WTC11 (cell line): ENCODE results near the gene CTIF. TPM values are rescaled to one million over a fixed set of nuclear protein-coding genes. Genes with fewer than 3 reads are reported as not detected.

Experiments used
- ATAC-seq: fragments of 200-7000 bp; cut with Tn5 transposase; 2 replicates; pipeline ENCODE4 v1.10.0; 2021; ENCODE audit warnings: mild to moderate bottlenecking, moderate library complexity
- CTCF ChIA-PET: fragments of 300-600 bp; sonication (Branson Sonifier 250); formaldehyde crosslinking; loops from one replicate; lab custom pipeline; 2021; ENCODE audit warnings: antibody characterized with exemption; lab: Charles Lee
- POLR2A ChIA-PET: fragments of 350-600 bp; sonication (Branson Sonifier 250); formaldehyde crosslinking; loops from one replicate; lab custom pipeline; 2021; ENCODE audit warnings: antibody characterized with exemption; lab: Charles Lee
- DNase-seq: peaks from one replicate; pipeline ENCODE4 v3.0.0; 2021; ENCODE audit warnings: low spot score
- H3K27ac Mint-ChIP-seq: 2 replicates; pipeline ENCODE4 v1.8.0; 2021; ENCODE audit warnings: mixed read lengths
- H3K27me3 Mint-ChIP-seq: 2 replicates; pipeline ENCODE4 v1.8.0; 2021; ENCODE audit warnings: low read depth, mild to moderate bottlenecking, moderate library complexity, mixed read lengths
- H3K36me3 Mint-ChIP-seq: 2 replicates; pipeline ENCODE4 v1.8.0; 2021; ENCODE audit warnings: mixed read lengths
- H3K4me1 Mint-ChIP-seq: 2 replicates; pipeline ENCODE4 v1.8.0; 2022; ENCODE audit warnings: mixed read lengths
- H3K4me3 Mint-ChIP-seq: 2 replicates; pipeline ENCODE4 v1.8.0; 2021; ENCODE audit warnings: mild to moderate bottlenecking, moderate library complexity, mixed read lengths
- H3K9me3 Mint-ChIP-seq: 2 replicates; pipeline ENCODE4 v1.8.0; 2021; ENCODE audit warnings: mixed read lengths
- AR ChIP-seq: fragments of 250-450 bp; sonication (Bioruptor Pico); IDR thresholded peaks from 2 replicates; pipeline ENCODE4 v1.9.0; 2021; ENCODE audit warnings: mild to moderate bottlenecking
- ATF1 ChIP-seq: sonication (generic); formaldehyde crosslinking; IDR thresholded peaks from 2 replicates; pipeline ENCODE4 v1.8.1; 2023; ENCODE audit warnings: mild to moderate bottlenecking, moderate library complexity, missing genetic modification reagents
- CREM ChIP-seq: sonication (generic); formaldehyde crosslinking; IDR thresholded peaks from 2 replicates; pipeline ENCODE4 v1.8.1; 2022; ENCODE audit warnings: mild to moderate bottlenecking, missing genetic modification reagents, moderate library complexity
- JAZF1 ChIP-seq: fragments of 250-450 bp; sonication (Bioruptor Pico); IDR thresholded peaks from 2 replicates; pipeline ENCODE4 v1.9.0; 2021; ENCODE audit warnings: moderate library complexity, mild to moderate bottlenecking, inconsistent platforms
- NFE2L1 ChIP-seq: sonication (generic); formaldehyde crosslinking; IDR thresholded peaks from 2 replicates; pipeline ENCODE4 v1.8.1; 2023; ENCODE audit warnings: missing genetic modification reagents
- NR1H2 ChIP-seq: sonication (generic); formaldehyde crosslinking; IDR thresholded peaks from 2 replicates; pipeline ENCODE4 v1.9.0; 2021; ENCODE audit warnings: mild to moderate bottlenecking, moderate library complexity, missing genetic modification reagents
- NR3C1 ChIP-seq: sonication (generic); formaldehyde crosslinking; conservative IDR thresholded peaks from 2 replicates; pipeline ENCODE4 v1.8.1; 2023; ENCODE audit warnings: low read depth, mild to moderate bottlenecking, missing genetic modification reagents
- STAT6 ChIP-seq: sonication (generic); formaldehyde crosslinking; conservative IDR thresholded peaks from 2 replicates; pipeline ENCODE4 v1.8.1; 2023; ENCODE audit warnings: mild to moderate bottlenecking, low read depth, missing genetic modification reagents, moderate library complexity
- TP53 ChIP-seq: sonication (generic); formaldehyde crosslinking; IDR thresholded peaks from 2 replicates; pipeline ENCODE4 v1.8.1; 2023; ENCODE audit warnings: mild to moderate bottlenecking, missing genetic modification reagents
- ZBTB21 ChIP-seq: sonication (generic); formaldehyde crosslinking; IDR thresholded peaks from 2 replicates; pipeline ENCODE4 v1.8.1; 2023; ENCODE audit warnings: mild to moderate bottlenecking, missing genetic modification reagents, borderline replicate concordance
- total RNA-seq: library from RNA; stranded (reverse); gene quantifications from 3 replicates; pipeline ENCODE4 v1.2.3, GENCODE V29; 2021
- TF ChIP-seq, protein P1 (sequence below): sonication (generic); formaldehyde crosslinking; IDR thresholded peaks from 2 replicates; pipeline ENCODE4 v1.8.1; 2023; ENCODE audit warnings: mild to moderate bottlenecking, missing genetic modification reagents, borderline replicate concordance
- TF ChIP-seq, protein P2 (sequence below): sonication (generic); formaldehyde crosslinking; IDR thresholded peaks from 2 replicates; pipeline ENCODE4 v1.8.0; 2022; ENCODE audit warnings: mild to moderate bottlenecking, missing genetic modification reagents

The CTIF gene
- total RNA-seq, 1 experiment from 2014 or later: 28.5 TPM

- H3K4me3 Mint-ChIP-seq: no peak overlapping the region
- ATAC-seq (no peak), DNase-seq (peak; percentile 4)
- H3K27me3 Mint-ChIP-seq: no peaks in the 10 kb centered on the region
- TF ChIP-seq ATF1: no peak
- no peak for TF ChIP-seq ZBTB21 (CRISPR knock-in tag)
- TF ChIP-seq NR1H2: no peak
- TF ChIP-seq, all 79 proteins: peak for 0
- no peak overlapping the region for H3K27ac Mint-ChIP-seq
- H3K36me3 Mint-ChIP-seq: no peaks in the 10 kb centered on the region
- H3K9me3 Mint-ChIP-seq: no peaks in the 10 kb centered on the region
- H3K4me1 Mint-ChIP-seq: no peaks in the 10 kb centered on the region
- CTCF ChIA-PET: no interaction called here
- POLR2A ChIA-PET: no interaction called here
These were observed 255.6 kb downstream of the CTIF start for GRCh38 chr18:48794251-48794970.

- ChIA-PET POLR2A (no interaction called here), CTCF (interaction anchor here (0.6 kb wide), 1 partner anchor 172 kb away, joined by 5 read pairs; no protein-coding TSS in a partner anchor)
- H3K27ac Mint-ChIP-seq: no peak overlapping the region
- TF ChIP-seq TP53 (CRISPR knock-in tag) (no peak), JAZF1 (no peak), NR3C1 (CRISPR knock-in tag) (no peak), CREM (CRISPR knock-in tag) (no peak), NFE2L1 (CRISPR knock-in tag) (no peak), STAT6 (CRISPR knock-in tag) (no peak), AR (CRISPR knock-in tag) (no peak), NR1H2 (no peak)
- TF ChIP-seq, protein P1, sequence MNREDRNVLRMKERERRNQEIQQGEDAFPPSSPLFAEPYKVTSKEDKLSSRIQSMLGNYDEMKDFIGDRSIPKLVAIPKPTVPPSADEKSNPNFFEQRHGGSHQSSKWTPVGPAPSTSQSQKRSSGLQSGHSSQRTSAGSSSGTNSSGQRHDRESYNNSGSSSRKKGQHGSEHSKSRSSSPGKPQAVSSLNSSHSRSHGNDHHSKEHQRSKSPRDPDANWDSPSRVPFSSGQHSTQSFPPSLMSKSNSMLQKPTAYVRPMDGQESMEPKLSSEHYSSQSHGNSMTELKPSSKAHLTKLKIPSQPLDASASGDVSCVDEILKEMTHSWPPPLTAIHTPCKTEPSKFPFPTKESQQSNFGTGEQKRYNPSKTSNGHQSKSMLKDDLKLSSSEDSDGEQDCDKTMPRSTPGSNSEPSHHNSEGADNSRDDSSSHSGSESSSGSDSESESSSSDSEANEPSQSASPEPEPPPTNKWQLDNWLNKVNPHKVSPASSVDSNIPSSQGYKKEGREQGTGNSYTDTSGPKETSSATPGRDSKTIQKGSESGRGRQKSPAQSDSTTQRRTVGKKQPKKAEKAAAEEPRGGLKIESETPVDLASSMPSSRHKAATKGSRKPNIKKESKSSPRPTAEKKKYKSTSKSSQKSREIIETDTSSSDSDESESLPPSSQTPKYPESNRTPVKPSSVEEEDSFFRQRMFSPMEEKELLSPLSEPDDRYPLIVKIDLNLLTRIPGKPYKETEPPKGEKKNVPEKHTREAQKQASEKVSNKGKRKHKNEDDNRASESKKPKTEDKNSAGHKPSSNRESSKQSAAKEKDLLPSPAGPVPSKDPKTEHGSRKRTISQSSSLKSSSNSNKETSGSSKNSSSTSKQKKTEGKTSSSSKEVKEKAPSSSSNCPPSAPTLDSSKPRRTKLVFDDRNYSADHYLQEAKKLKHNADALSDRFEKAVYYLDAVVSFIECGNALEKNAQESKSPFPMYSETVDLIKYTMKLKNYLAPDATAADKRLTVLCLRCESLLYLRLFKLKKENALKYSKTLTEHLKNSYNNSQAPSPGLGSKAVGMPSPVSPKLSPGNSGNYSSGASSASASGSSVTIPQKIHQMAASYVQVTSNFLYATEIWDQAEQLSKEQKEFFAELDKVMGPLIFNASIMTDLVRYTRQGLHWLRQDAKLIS: no peak
- TF ChIP-seq, protein P2, sequence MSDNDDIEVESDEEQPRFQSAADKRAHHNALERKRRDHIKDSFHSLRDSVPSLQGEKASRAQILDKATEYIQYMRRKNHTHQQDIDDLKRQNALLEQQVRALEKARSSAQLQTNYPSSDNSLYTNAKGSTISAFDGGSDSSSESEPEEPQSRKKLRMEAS (CRISPR knock-in tag): no peak
- no peaks in the 10 kb centered on the region for H3K27me3 Mint-ChIP-seq
- no peaks in the 10 kb centered on the region for H3K4me1 Mint-ChIP-seq
- H3K4me3 Mint-ChIP-seq: no peak overlapping the region
- H3K36me3 Mint-ChIP-seq: no peaks in the 10 kb centered on the region
- ATAC-seq (no peak), DNase-seq (peak; percentile 3)
- no peaks in the 10 kb centered on the region for H3K9me3 Mint-ChIP-seq
These were observed 256.9 kb downstream of the CTIF start for GRCh38 chr18:48795696-48796095.
